SK-N-SH (cell line): ENCODE measurements around the gene ZNF462. TPM values are rescaled to one million over a fixed set of nuclear protein-coding genes. Genes with fewer than 3 reads are reported as not detected.

Experiments used
- CTCF ChIA-PET: fragments of 300-600, 350-600 bp; formaldehyde crosslinking; extraction: SDS; loops from one replicate; lab custom pipeline; 2021; lab: Yijun Ruan, JAX
- POLR2A ChIA-PET: fragments of 350-600 bp; sonication (Branson Sonifier 250); formaldehyde crosslinking; extraction: SDS; loops from one replicate; lab custom pipeline; 2020; ENCODE audit warnings: antibody characterized with exemption, inconsistent platforms; lab: Yijun Ruan, JAX
- DNase-seq: peaks from one replicate; pipeline ENCODE4 v3.0.0; 2012
- H2AFZ ChIP-seq: fragments of 200-600 bp; sonication (generic); 2 replicates; pipeline ENCODE4 v1.8.1; 2016; ENCODE audit warnings: antibody characterized with exemption, mild to moderate bottlenecking, low read depth
- H3F3A ChIP-seq: fragments of 200-600 bp; sonication (generic); replicated peaks from 2 replicates; pipeline ENCODE3; 2016; ENCODE audit warnings: antibody characterized with exemption, mild to moderate bottlenecking; ENCODE audit not compliant: insufficient read depth
- H3K27ac ChIP-seq, 2 experiments: fragments of 200-500 bp in 1 of 2; fragments of 200-600 bp in 1 of 2; sonication (Bioruptor generic) in 1 of 2; sonication (generic), shearing (Covaris generic) in 1 of 2; 2 replicates each; pipeline versions ENCODE4 v1.5.1 to v1.6.1; 2014 to 2016; ENCODE audit warnings: low read depth in 2 of 2, inconsistent platforms in 1 of 2, low read length in 1 of 2, mild to moderate bottlenecking in 1 of 2, mixed read lengths in 1 of 2
- H3K27me3 ChIP-seq: fragments of 200-600 bp; sonication (generic), shearing (Covaris generic); 2 replicates; pipeline ENCODE4 v1.6.1; 2016; ENCODE audit warnings: mixed run types; ENCODE audit not compliant: insufficient read depth
- H3K36me3 ChIP-seq, 2 experiments: fragments of 200-500 bp in 1 of 2; fragments of 200-600 bp in 1 of 2; sonication (Bioruptor generic) in 1 of 2; sonication (generic) in 1 of 2; replicated peaks in 1 of 2; 2 replicates each; pipeline versions ENCODE3 to v1.5.1; 2014 to 2016; ENCODE audit warnings: low read length in 1 of 2, mild to moderate bottlenecking in 1 of 2; ENCODE audit not compliant: insufficient read depth in 2 of 2, control insufficient read depth in 1 of 2
- H3K4me1 ChIP-seq, 2 experiments: fragments of 200-500 bp in 1 of 2; fragments of 200-600 bp in 1 of 2; sonication (Bioruptor generic) in 1 of 2; sonication (generic), shearing (Covaris generic) in 1 of 2; 2 replicates each; pipeline versions ENCODE4 v1.5.1 to v1.6.1; 2014 to 2016; ENCODE audit warnings: low read depth in 1 of 2, low read length in 1 of 2, mixed run types in 1 of 2; ENCODE audit not compliant: insufficient read depth in 2 of 2, control insufficient read depth in 1 of 2
- H3K4me2 ChIP-seq: fragments of 200-600 bp; sonication (generic), shearing (Covaris generic); 2 replicates; pipeline ENCODE4 v1.6.1; 2017; ENCODE audit warnings: mixed run types
- H3K4me3 ChIP-seq, 2 experiments: fragments of 200-500 bp in 1 of 2; fragments of 200-600 bp in 1 of 2; sonication (Bioruptor generic) in 1 of 2; sonication (generic), shearing (Covaris generic) in 1 of 2; 2 replicates each; pipeline versions ENCODE4 v1.5.1 to v1.8.1; 2014 to 2016; ENCODE audit warnings: low read depth in 2 of 2, inconsistent platforms in 1 of 2, low read length in 1 of 2, mild to moderate bottlenecking in 1 of 2, mixed read lengths in 1 of 2, moderate library complexity in 1 of 2
- H3K79me2 ChIP-seq: fragments of 200-600 bp; sonication (generic); 2 replicates; pipeline ENCODE4 v1.8.1; 2017; ENCODE audit warnings: mild to moderate bottlenecking; ENCODE audit not compliant: insufficient read depth
- H3K9ac ChIP-seq: fragments of 200-600 bp; sonication (generic); 2 replicates; pipeline ENCODE4 v1.6.1; 2017; ENCODE audit warnings: mixed run types
- H3K9me2 ChIP-seq: fragments of 200-600 bp; sonication (generic); 2 replicates; pipeline ENCODE4 v1.6.1; 2017; ENCODE audit warnings: mixed run types
- H3K9me3 ChIP-seq: fragments of 200-600 bp; sonication (generic); 2 replicates; pipeline ENCODE4 v1.6.1; 2017; ENCODE audit warnings: mixed run types, mild to moderate bottlenecking, moderate library complexity
- H4K20me1 ChIP-seq: fragments of 200-600 bp; sonication (generic); 2 replicates; pipeline ENCODE4 v1.6.1; 2017; ENCODE audit warnings: mild to moderate bottlenecking, mixed run types; ENCODE audit not compliant: insufficient read depth
- REST ChIP-seq: IDR thresholded peaks from 2 replicates; pipeline ENCODE4 v1.6.1; 2012; ENCODE audit warnings: mild to moderate bottlenecking, low read depth, low read length, moderate library complexity
- TAF1 ChIP-seq: IDR thresholded peaks from 2 replicates; pipeline ENCODE4 v1.6.1; 2012; ENCODE audit warnings: low read depth, mild to moderate bottlenecking, low read length, moderate library complexity, borderline replicate concordance
- WGBS: methylation state at CpG from one replicate; pipeline ENCODE4 v1.1.6; 2017; ENCODE audit warnings: low lambda C conversion rate; 5-methylcytosine and 5-hydroxymethylcytosine counted together
- polyA plus RNA-seq, 3 experiments: library from polyadenylated mRNA; depleted of rRNA; stranded (reverse); fragments of >200 nt; gene quantifications; 2 replicates each; pipeline ENCODE4 v1.2.3, GENCODE V29; 2012
- TF ChIP-seq, protein P1 (sequence below): fragments of 150-350 bp; IDR thresholded peaks from 2 replicates; pipeline ENCODE4 v1.6.1; 2017; ENCODE audit warnings: antibody characterized with exemption, low read length, low read depth, borderline replicate concordance
- TF ChIP-seq, protein P2 (sequence below): fragments of 150-350 bp; IDR thresholded peaks from 2 replicates; pipeline ENCODE4 v1.6.1; 2016; ENCODE audit warnings: mild to moderate bottlenecking, low read depth, low read length

Gene ZNF462
- polyA plus RNA-seq, 1 of the 3 experiments (the other 2 are of a cell fraction) = 5.2 TPM

DNA sequence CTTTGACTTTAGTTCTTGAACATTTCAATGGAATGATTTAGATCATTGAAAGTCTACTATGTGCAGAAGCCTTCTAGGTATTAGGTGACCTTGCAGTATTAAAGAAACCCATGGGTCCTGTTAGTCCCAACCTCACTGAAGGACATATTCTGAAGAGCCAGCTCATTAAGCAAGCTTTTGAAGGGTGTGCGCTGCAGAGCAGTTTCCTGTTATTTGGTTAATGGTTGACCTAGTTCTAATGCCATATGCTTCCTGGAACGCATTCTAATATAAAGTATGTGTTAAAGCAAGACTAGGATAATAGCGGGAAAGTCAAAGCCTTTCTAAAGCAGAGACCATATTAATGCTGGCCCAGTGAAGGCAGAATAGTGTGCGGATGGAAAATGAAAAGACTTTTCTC, 20.1 kb downstream of the ZNF462 start:
- Histone ChIP-seq H3K9ac (no peak overlapping the region), H3K27ac (no peak overlapping the region), H3K4me1 (peaks cover 12 to 28% of the 10 kb centered on the region in 2 experiments), H3K9me3 (no peaks in the 10 kb centered on the region), H3K9me2 (no peaks in the 10 kb centered on the region), H4K20me1 (no peaks in the 10 kb centered on the region), H3K36me3 (peaks cover 0 to 8% of the 10 kb centered on the region in 2 experiments), H2AFZ (no peak overlapping the region), H3K79me2 (peaks cover 64% of the 10 kb centered on the region), H3K4me3 (no peak overlapping the region), H3F3A (peaks cover 3% of the 10 kb centered on the region), H3K4me2 (no peak overlapping the region), H3K27me3 (no peaks in the 10 kb centered on the region)
- POLR2A ChIA-PET = no interaction called here
- CTCF ChIA-PET = no interaction called here
- 88% methylated on average over 4 of the region's 4 CpGs for WGBS
- no peak for DNase-seq
- TF ChIP-seq, protein P1, sequence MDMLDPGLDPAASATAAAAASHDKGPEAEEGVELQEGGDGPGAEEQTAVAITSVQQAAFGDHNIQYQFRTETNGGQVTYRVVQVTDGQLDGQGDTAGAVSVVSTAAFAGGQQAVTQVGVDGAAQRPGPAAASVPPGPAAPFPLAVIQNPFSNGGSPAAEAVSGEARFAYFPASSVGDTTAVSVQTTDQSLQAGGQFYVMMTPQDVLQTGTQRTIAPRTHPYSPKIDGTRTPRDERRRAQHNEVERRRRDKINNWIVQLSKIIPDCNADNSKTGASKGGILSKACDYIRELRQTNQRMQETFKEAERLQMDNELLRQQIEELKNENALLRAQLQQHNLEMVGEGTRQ = no peak

DNA sequence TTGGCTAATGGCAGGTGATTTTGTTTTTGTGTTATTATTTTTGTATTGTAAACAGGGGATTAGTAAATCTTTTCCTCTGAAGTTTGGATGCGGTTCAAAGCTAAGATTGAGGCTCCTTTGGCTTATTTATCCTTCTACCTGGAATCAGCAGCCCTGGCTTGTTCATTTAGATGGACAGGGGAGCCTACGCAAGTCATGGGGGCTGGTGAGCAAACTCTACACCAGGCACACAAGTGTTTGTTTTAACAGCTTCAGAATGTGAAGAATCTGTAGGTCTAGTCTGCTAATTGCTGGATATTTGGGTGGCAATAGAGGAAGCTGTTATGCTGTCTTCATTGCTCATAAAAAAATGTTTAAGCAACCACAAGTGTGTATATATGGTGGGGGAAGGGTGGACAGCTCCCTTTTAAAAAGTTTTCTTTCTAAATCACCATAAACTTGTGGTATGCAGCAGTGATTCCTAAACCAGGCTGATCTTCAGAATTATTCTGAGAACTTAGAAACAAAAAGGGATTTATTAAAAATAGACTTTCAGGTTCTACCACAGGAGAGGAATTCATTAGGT, 20.7 kb downstream of the ZNF462 start:
- Histone ChIP-seq H3K4me2 (no peak overlapping the region), H3K27me3 (no peaks in the 10 kb centered on the region), H4K20me1 (no peaks in the 10 kb centered on the region), H2AFZ (no peak overlapping the region), H3K27ac (no peak overlapping the region), H3K9me3 (no peaks in the 10 kb centered on the region), H3K36me3 (peaks cover 0 to 8% of the 10 kb centered on the region in 2 experiments), H3F3A (peaks cover 3% of the 10 kb centered on the region), H3K9me2 (no peaks in the 10 kb centered on the region), H3K9ac (no peak overlapping the region), H3K79me2 (peaks cover 64% of the 10 kb centered on the region; the same call in 1 of the 2 replicates), H3K4me1 (peaks cover 10 to 22% of the 10 kb centered on the region in 2 experiments), H3K4me3 (no peak overlapping the region)
- DNase-seq = no peak
- WGBS = 100% methylated on average over 2 of the region's 2 CpGs
- CTCF ChIA-PET = no interaction called here
- POLR2A ChIA-PET = no interaction called here
- TF ChIP-seq TAF1 (no peak), REST (peak; percentile 37; the same call in 1 of the 2 replicates)
- TF ChIP-seq, protein P2, sequence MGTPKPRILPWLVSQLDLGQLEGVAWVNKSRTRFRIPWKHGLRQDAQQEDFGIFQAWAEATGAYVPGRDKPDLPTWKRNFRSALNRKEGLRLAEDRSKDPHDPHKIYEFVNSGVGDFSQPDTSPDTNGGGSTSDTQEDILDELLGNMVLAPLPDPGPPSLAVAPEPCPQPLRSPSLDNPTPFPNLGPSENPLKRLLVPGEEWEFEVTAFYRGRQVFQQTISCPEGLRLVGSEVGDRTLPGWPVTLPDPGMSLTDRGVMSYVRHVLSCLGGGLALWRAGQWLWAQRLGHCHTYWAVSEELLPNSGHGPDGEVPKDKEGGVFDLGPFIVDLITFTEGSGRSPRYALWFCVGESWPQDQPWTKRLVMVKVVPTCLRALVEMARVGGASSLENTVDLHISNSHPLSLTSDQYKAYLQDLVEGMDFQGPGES = no peak
